Activated CD8-positive, alpha-beta memory T cell treated with anti-CD3 and anti-CD28 coated beads, Interleukin-2, amount 50 U/mL, for 24 hours (primary cell): ENCODE data around the gene DNAJC6.

Source experiments
- DNase-seq: peaks from one replicate; pipeline ENCODE4 v3.0.0-alpha.2; 2020; ENCODE audit errors: extremely low read depth

The DNAJC6 gene

DNA sequence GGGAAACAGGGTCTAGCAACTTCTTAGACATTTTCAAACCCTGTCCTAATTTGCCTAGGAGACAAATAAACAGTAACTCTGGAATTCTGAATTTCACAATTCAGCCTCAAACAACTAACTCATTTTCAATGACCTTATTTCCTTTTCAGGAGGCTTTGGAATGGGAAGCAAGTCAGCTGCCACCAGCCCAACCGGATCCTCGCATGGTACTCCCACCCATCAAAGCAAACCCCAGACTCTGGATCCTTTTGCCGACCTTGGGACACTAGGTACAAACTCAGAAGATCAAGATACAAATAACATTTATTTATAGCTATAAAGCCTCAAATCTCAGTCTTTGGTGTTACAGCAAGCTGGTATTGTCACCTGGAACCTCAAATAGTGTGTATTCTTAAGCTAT, 92.3 kb downstream of the DNAJC6 start:
- no peak for DNase-seq

DNA sequence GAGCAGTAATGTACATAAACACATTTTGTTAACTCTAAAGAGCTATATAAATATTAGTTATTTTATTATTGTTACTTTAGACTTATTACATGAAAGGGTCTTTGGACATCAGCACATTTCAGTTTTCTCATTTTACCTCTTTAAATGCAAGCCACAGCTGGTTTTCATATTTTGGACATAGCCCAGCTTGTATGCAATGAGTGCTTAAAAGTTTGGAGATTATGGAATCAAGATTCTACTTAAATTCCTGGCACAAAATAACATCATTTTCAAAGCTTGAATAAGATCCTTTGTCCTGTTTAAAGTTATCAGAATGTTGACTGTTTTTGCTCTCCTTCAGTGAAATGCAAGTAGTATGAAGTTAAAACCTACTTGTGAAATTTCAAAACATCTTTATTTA, 95.6 kb downstream of the DNAJC6 start:
- DNase-seq, result no peak

- DNase-seq, result no peak
Measured at GRCh38 chr1:65407877-65408276, 98.5 kb downstream of the DNAJC6 start.

DNA sequence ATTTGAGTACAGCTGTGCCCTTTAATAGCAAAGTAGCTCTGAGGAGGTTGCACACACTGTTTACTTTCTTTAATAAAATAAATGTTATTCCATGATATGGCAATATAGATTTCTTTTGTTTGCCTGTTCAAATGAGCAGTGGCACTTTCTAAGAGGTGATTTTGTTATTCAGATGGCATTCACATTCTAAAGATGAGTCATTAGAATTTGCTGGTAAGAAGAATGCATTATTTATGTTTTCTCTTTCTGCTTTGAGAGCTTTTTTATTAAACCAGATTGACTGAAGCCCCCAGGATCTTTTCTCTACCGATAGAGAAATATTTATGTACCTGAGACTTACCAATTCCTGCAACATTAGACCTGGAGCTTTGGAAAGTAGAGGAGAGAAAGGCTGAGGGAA, 100.0 kb downstream of the DNAJC6 start:
- no peak for DNase-seq

GRCh38 chr1:65409816-65410326, 100.5 kb downstream of the DNAJC6 start:
- no peak for DNase-seq

- no peak for DNase-seq
Measured at GRCh38 chr1:65412256-65412983, 103.1 kb downstream of the DNAJC6 start.

DNA sequence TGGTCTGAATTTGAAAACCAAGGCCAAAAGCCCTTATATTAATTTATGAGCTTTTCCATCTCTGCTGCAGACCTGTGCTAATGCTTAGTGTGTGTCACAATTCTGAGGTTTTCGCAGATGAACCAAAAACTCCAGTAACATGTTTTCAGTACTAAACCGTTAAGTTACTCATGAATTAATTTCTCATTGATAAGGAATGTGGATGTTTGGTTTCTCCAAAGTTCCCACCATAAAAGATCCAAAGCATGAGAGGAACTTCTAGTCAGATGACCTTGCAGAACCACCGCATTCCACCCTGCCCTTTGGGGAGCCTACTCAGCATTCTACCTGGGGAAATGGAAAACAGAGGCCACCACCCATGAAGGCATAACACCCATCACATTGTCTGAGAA, 103.6 kb downstream of the DNAJC6 start:
- no peak for DNase-seq

GRCh38 chr1:65414538-65414937, 105.2 kb downstream of the DNAJC6 start:
- DNase-seq, result no peak

DNA sequence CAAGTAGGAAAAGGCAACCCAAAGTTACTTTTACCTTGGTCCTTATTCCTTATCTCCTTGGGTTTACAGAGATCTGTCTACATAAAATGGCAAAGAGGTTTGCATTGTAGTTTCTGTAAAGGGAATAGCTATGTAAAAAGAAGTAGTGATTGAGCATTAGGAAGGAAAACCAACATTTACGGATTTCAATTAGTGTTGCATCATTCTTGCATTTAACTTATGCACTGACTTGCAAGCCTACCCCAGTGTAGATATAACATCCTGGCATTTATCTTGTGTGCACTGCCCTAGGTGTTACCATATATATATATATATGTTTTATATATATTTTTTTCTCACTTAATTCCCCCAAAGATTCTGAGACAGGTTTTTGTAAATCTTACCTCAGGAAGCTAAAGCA, 107.4 kb downstream of the DNAJC6 start:
- DNase-seq, result no peak

GRCh38 chr1:65417729-65418128, 108.4 kb downstream of the DNAJC6 start:
- no peak for DNase-seq

- DNase-seq, result no peak
Measured at GRCh38 chr1:65418522-65419185, 109.3 kb downstream of the DNAJC6 start.

DNA sequence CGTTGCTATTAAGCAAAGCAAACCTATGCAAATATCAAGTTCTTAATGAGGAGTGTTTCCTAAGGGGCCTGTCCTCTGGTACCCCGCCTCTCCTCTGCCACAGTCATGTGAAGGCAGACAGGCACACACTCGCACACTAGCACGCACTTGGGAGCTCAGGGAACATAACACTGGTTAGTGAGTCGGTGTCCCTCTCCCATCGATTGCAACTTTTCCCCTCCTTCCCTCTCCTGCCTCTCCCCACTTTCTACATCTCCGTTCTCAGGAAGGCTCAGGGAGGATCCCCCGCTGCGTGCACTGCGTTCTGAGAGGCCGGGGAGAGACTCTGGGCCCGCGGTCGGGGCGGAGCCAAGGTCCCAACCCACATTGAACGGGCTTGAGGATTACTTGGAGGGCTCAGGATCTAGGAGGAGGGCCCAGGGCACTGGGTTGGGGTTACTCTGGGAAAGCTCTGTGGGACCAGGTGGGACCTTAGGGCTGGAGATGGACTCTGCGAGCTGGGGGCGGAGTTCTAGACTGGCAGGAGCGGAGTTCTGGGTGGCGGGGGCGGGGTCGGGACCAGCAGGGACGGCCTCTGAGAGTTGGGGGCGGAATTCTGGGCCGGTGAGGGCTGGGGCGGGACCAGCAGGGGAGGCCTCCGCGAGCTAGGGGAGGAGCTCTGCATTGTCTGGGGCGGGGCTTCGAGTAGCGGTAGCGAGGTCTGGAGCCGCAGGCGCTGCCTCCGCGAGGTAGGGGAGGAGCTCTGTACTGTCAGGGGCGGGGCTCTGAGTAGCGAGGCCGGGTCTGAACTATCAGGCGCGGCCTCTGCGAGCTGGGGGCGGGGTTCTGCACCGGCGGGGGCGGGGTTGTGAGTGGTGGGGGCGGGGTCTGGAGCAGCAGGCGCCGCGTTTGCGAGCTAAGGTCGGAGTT, 110.6 kb downstream of the DNAJC6 start:
- DNase-seq, result peak; percentile 96

- no peak for DNase-seq
Measured at GRCh38 chr1:65420590-65421350, 111.4 kb downstream of the DNAJC6 start, which contains the start of the genes LEPR and LEPROT. TSS of gene LEPR (plus strand) at chr1:65420668. CDS start at chr1:65565566, 144,898 bp downstream. TSS of gene LEPROT (plus strand) at chr1:65420668. CDS start at chr1:65420725, 57 bp downstream.

- no peak for DNase-seq
Measured at GRCh38 chr1:65421351-65422025, 112.1 kb downstream of the DNAJC6 start.

- DNase-seq, result no peak
Measured at GRCh38 chr1:65422241-65423203, 113.2 kb downstream of the DNAJC6 start.

- no peak for DNase-seq
Measured at GRCh38 chr1:65423884-65424572, 114.7 kb downstream of the DNAJC6 start.

- no peak for DNase-seq
Measured at GRCh38 chr1:65424573-65424889, 115.2 kb downstream of the DNAJC6 start.

- DNase-seq, result no peak
Measured at GRCh38 chr1:65425006-65425405, 115.7 kb downstream of the DNAJC6 start.

GRCh38 chr1:65425697-65426096, 116.4 kb downstream of the DNAJC6 start:
- DNase-seq, result no peak
